ENCODE measurements around the gene SGTA.

DNA sequence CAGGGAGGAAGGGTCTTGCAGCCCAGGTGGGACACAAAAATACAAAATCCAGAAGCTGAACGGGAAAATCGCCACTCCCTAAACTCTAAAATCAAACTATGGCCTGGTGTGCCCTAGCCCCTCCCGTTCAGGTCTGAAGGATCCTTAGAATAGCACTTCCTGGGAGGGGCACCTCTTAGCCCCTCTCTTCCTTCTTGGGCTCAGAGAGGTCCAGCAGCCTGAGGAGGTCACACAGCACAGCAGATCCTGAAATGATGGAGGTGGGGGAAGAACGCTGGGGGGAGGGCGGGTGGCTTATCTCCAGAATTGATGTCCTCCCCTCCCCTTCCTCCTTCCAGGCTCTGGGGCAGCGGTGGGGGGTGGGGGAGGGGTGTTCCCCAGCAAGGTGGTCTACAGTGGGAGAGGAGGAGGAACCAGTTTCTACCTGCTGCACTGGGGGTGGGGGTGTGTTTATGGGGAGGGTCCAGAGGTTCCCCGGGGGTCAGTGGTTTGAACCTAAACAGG is 63.8 kb downstream of the SGTA start:
- TF ChIP-seq, protein P1, sequence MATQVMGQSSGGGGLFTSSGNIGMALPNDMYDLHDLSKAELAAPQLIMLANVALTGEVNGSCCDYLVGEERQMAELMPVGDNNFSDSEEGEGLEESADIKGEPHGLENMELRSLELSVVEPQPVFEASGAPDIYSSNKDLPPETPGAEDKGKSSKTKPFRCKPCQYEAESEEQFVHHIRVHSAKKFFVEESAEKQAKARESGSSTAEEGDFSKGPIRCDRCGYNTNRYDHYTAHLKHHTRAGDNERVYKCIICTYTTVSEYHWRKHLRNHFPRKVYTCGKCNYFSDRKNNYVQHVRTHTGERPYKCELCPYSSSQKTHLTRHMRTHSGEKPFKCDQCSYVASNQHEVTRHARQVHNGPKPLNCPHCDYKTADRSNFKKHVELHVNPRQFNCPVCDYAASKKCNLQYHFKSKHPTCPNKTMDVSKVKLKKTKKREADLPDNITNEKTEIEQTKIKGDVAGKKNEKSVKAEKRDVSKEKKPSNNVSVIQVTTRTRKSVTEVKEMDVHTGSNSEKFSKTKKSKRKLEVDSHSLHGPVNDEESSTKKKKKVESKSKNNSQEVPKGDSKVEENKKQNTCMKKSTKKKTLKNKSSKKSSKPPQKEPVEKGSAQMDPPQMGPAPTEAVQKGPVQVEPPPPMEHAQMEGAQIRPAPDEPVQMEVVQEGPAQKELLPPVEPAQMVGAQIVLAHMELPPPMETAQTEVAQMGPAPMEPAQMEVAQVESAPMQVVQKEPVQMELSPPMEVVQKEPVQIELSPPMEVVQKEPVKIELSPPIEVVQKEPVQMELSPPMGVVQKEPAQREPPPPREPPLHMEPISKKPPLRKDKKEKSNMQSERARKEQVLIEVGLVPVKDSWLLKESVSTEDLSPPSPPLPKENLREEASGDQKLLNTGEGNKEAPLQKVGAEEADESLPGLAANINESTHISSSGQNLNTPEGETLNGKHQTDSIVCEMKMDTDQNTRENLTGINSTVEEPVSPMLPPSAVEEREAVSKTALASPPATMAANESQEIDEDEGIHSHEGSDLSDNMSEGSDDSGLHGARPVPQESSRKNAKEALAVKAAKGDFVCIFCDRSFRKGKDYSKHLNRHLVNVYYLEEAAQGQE (IDR thresholded peaks at IDR 0.05; ENCODE audit: unreplicated experiment): no peak
- TF ChIP-seq, protein P2, sequence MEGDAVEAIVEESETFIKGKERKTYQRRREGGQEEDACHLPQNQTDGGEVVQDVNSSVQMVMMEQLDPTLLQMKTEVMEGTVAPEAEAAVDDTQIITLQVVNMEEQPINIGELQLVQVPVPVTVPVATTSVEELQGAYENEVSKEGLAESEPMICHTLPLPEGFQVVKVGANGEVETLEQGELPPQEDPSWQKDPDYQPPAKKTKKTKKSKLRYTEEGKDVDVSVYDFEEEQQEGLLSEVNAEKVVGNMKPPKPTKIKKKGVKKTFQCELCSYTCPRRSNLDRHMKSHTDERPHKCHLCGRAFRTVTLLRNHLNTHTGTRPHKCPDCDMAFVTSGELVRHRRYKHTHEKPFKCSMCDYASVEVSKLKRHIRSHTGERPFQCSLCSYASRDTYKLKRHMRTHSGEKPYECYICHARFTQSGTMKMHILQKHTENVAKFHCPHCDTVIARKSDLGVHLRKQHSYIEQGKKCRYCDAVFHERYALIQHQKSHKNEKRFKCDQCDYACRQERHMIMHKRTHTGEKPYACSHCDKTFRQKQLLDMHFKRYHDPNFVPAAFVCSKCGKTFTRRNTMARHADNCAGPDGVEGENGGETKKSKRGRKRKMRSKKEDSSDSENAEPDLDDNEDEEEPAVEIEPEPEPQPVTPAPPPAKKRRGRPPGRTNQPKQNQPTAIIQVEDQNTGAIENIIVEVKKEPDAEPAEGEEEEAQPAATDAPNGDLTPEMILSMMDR (conservative IDR thresholded peaks at IDR 0.05; ENCODE audit: low read depth in 2 of 2): no peak
- no peak for TF ChIP-seq POLR2AphosphoS5 (IDR thresholded peaks at IDR 0.05; ENCODE audit: low read depth)
- TF ChIP-seq EZH2phosphoT487 (IDR thresholded peaks at IDR 0.05; ENCODE audit: unreplicated experiment): no peak
- TF ChIP-seq EZH2 (IDR thresholded peaks at IDR 0.05; ENCODE audit: low read depth, unreplicated experiment): no peak
- no peak for TF ChIP-seq ZNF331 (CRISPR knock-in tag; IDR thresholded peaks at IDR 0.05; ENCODE audit: low read depth)
- TF ChIP-seq STAT1 (IDR thresholded peaks at IDR 0.05; ENCODE audit: unreplicated experiment): no peak
- TF ChIP-seq CREB1 (CRISPR knock-in tag; IDR thresholded peaks at IDR 0.05; ENCODE audit: low read depth): no peak
